GM21619 (cell line): ENCODE results near the gene TMEM53.

Source experiments
- ATAC-seq: cut with Tn5 transposase; IDR thresholded peaks from one replicate; pipeline ENCODE4 v1.9.1; 2021; ENCODE audit not compliant: unreplicated experiment

TMEM53 gene

DNA sequence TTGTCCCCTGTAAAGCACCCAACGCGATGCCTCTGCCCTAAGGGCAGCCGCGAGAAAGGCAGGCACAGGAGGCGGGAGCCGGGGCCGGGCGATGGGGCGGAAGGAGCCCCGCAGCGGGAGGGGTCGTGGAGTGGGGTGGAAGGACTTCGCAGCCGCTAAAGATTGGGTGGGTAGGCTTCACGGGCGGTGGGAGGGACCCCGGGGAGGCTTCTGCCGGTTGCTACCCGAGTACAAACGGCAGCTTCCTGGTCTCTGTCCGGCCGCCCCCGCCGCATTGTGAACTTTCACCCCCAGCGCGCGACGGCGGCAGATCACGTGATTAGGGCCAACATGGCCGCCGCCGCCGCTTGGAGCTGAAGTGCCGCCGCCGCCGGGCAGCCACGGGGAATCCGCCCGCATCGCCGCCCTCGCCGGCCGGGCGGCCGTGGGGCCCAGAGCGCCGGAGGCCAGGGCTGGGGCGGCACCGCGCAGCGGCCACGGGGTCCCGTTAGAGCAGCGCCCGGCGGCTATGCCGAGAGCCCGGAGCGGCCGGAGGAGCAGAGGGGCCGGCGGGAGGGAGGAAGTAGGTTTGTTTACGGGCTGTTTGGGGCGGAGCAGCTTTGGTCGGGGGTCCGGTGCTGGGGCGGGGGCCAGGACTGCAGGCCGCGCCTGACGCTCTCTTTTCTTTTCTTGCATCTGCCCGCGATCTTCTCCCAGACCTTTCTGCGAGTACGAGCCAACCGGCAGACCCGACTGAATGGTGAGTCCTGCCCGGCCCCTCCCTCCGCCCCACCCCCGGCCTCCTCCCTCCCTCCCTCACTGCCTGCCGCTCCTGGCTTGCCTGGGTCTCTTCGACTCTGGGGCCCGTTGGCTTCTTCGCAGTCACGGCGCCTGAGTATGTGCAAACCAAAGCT, 42.4 kb downstream of the TMEM53 start:
- ATAC-seq: peak; percentile 63

DNA sequence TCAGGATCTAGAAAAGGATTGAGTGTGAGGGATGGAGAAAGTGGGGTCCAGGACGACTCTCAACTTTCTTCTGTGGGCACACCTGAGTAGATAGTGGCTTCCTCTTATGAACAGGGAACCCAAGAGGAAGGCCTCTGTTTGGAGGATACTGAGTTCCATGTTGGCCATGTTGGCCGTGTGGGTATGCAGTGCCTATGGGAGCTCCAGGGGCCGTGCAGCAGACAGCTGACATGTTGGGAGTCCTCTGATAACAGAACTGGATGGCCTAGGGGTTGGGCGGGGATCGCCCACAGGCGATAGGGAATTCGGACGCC, 43.0 kb downstream of the TMEM53 start:
- peak; percentile 22 for ATAC-seq

DNA sequence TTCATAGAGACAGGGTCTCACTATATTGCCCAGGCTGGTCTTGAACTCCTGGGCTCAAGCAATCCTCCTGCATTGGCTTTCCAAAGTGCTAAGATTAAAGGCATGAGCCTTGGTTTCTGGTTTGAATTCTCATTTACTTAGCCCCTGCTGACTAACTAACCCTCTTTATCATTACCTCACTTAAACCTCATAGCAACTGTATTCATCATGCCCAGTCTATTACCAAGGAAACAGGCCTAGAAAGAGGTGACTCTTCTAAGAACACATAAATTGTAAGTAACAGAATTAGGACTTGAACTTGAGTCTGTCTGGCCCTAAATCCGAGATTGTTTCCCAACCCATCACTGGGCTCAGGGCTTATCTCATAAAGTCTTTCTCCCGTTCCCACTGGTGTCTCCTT, 44.2 kb downstream of the TMEM53 start:
- ATAC-seq: no peak

DNA sequence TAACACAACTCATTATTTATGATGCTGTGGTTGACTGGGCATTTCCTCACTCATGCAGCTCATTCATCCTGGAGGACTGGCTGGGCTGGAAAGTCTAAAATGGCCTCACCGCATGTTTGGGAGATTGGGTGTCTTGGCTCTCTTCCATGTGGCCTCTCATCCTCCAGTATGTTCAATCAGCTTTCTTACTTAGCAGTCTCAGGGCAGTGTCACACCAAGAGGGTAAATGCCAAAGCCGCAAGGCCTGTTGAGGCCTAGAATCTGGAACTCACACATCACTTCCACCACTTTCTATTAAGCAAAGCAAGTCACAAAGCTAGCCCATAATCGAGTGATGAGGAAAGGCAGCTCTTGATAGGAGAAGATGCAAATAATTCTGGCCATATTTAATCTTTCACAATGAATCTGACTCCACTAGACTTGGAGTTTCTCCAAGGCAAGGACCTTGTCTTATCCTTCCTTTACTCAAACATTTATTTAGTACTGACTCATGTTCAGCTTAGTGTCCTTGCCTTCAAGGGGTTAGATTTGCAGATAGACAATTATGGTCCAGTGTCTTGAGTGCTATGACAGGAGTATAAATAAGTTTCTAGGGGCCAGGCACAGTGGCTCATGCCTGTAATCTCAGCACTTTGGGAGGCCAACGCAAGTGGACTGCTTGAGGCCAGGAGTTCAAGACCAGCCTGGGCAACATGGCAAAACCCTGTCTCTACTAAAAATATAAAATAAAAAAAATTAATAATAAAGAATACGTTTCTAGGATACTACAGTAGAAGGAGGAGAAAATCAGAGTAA, 45.1 kb downstream of the TMEM53 start:
- no peak for ATAC-seq

DNA sequence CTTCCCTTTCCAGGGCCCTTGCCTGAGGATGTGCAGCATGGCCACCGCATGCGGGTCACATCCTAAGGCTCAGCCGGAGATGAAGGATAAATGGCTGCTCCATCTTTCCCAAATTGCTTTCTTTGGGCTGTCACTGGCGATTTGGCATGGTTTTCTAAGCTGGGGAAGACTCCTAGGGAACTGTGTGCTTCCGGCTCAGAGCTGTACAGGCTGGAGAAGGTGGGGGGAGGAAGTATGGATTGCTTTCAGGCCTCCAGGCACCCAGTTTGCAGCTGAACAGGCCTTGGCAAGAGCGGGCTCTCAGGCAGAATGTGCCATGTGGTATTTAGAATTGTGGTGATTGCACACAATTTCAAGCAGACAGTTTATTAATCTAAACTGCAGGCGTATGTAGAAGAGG, 48.9 kb downstream of the TMEM53 start:
- no peak for ATAC-seq

DNA sequence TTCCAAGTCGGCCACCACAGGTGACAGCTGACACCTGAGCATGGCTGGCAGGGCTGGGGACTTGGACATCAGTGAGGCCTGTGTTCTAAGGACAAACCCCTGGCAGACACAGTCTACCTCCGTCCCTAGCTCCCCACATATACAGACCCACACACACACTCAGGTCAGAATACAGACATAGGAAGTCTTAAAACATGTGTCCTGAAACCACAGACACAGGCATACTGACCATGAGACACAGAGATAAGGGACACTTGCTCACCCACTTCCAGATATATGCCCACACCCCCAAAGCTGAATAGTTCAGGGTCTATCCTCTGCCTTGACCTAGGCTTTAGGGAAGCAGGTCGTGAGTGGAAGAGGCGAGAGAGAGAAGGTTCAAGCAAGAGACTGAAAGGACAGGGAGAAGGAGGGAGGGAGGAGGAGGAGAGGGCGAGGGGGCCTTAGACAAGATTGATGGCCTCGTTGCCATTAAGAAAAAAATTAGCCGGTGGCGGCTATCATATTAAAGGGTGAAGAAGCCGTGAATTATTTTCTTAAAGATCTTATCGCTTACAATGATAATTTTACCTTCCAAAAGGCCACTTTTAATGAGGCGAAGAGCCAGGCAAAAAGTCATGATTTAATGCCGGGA, 49.9 kb downstream of the TMEM53 start:
- ATAC-seq: no peak

DNA sequence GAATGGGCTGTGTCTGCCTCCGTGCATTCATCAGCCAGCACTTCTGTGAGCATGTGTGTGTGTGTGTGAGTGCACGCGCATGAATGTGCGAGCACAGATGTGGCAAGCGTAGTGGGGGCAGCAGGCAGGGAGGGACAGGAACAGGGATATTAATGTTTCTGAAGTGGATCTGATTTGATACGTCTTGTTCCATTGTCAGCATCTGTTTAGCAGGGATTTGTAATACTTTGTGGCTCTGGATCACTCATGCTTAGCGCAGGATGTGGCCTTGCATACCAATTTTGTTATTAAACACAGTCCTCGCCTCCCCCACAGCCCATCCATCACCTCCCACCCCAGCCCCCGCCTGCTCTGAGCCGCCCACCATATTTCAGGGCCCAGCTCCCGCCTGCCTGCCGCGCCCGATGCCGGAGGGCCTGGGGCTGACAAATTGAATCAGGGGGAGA, 52.4 kb downstream of the TMEM53 start:
- no peak for ATAC-seq

DNA sequence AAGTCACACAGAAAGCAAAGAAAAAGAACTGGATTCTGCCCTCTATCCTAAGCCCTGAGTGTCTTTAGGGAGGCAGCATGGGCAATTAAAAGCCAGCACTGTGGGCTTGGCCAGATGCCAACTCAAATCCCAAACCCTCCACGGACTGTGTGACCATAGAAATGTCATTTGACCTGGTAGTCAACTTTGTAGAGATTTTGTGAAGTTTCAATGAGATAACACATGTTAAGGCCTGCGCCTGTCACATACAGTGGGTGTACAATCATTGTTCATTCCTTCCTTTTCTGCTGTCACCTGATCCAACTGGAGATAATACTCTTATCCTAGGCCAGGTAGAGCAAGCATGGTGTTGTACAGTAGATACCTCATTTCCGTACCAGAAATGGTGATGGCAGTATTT, 54.2 kb downstream of the TMEM53 start:
- no peak for ATAC-seq

DNA sequence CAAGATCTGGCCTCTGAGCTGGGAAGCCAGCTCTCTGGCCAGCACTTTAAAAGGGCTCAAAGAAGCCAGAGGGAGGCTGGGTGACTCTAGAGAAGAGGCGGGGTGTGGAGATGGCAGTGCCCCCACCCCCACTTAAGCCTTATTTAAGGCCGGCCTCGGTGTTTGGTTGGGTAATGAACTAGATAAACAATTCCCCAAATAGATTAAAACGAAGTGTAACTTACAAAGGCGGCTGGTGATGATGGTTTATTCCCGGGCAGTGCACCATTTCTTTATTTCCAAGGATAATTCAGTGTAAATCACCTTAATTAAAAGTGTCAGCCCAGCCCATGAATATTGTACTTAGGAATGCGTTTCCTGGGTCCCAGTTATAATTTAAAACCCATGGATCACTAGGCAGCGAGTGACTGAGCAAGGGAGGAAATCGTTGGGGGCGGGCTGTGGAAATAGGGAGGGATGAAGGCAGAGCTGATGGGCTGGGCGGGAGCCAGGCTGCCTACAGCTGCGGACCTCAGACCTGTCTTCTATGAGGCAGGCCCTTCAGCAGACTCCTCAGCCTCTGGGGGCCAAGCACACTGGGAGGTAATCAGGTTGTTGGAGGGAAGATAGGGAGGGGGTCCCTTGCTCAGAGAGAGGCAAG, 54.9 kb downstream of the TMEM53 start:
- ATAC-seq: no peak

DNA sequence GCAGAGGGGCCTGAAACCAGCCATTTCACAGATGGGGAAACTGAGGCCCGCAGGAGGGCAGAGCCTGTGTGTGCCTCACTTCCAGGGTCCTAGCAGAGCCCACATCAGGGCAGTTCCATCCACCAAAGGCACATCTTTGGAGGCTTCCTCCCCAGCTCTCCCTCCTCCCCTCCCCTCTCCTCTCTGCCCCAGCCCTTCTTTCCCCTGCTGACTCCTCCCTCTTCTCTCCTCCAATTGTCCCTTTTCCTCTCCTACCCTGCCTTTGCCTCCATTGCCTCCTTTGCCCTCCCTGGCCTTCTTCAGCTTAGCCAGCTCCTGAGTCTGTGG, 56.6 kb downstream of the TMEM53 start:
- ATAC-seq: no peak

DNA sequence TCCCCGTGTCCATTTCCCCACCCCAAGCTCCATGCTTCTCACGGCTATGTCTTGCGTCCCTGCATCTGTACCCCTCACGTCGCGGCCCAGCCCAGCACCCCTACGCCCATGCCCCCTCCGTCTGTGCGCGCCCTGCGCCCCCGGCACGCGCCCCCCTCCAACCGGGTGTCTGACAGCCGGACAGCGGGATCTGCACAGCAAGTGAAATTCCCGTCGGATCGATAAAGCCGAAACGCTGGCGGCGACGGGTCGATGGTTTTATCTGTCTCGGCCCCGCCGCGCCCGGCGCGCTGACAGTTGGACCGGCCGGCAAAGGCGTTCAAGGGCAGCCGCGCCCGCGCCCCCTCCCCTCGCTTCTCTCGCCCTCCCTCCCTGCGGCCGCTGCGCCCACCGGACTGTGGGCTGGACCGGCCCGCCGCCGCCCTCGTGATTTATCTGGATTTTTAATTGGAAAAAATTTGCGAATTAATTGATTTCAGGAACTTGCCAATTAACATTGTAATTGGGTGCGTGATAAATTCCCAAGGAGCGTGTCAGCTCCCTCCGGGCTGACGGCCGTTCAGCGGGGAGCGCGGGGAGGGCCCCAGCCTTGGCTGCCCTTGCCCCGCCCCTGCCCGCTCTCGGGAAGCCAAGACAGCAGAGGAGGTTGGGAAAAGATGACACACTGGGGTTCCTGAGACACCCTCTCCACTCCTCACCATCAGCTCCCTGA, 57.1 kb downstream of the TMEM53 start:
- no peak for ATAC-seq

DNA sequence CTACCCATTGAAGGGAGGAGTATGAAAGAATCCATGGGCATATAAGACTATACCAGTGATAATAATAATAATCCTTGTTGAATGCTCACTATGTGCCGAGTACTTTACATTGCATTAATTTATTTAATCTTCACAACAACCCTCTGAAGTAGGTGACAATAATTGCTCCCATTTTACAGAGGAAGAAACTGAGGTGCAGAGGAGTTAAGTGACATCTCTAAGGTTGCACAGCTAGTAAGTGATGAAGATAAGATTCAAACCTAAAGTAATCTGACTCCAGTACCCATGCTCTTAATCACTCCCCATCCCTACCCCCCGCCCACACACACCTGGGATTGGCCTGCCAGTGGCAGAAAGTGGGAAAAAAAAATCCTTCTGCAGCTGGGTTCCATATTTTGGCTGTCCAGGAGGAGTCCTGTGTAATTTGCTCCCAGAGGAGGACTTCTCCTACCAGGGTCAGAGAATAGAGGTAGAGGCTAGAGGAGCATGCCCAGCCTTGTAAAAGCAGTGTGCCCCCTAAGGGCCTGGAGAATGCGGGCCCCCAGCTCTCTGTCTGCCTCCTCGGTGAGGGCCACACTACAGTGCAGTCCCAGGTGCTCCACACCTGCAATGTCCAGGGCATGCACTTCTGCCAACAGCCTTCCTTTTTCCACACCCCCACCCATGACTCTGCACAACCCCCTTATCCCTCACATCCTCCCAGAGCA, 57.8 kb downstream of the TMEM53 start:
- ATAC-seq: no peak

DNA sequence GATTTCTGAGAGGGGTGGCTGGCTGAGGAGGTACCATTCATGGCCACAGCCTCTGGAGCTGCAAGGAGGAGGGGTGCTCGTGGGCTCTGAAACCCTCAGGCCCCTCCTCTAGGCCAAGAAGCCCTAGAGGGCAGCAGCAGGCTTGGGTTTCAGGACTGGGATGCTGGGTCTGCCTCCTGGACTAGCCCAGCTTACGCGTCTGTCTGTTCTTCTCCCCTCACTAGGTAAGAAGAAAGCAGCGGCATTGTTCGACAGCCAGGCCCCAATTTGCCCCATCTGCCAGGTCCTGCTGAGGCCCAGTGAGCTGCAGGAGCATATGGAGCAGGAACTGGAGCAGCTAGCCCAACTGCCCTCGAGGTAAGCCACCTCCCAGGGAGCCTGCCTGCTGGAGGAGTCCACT, 60.3 kb downstream of the TMEM53 start:
- no peak for ATAC-seq

DNA sequence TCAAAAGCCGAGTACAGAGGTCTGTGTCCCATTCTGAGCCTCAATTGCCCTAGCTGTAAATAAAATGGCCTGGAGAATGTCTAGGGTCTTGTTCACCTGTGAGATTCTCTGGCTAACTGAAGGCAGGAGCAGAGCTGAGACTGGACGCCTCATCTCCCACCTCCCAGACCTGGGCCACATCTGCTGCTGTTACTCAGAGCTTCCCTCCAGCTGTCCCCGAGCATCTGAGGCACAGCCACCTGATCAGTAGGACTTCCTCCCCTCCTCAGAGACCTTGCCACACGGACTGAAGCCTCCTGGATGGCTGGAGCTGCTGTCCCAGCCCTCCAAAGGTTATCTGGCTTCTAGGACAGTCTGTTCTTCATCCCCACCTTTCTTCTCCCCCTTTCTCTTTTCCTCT, 62.4 kb downstream of the TMEM53 start:
- ATAC-seq: no peak

DNA sequence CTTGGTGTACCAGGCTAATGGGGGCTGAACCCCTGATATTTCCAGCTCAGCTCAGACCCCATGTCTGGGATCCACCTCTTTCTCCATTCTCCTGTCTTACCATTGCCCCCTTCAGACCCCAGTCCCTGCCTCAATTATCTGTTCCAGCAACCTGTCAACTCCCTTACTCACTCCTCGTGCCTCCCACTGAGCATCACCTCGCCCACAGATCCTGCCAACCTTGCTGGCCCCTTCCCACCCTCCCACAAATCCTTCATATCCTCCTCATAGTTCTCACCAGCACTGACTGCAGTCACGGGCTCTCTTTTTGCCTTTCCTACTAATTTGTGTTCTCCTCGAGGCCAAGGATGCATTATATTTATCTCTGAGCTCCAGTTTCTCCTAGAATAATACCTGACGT, 62.9 kb downstream of the TMEM53 start:
- no peak for ATAC-seq

DNA sequence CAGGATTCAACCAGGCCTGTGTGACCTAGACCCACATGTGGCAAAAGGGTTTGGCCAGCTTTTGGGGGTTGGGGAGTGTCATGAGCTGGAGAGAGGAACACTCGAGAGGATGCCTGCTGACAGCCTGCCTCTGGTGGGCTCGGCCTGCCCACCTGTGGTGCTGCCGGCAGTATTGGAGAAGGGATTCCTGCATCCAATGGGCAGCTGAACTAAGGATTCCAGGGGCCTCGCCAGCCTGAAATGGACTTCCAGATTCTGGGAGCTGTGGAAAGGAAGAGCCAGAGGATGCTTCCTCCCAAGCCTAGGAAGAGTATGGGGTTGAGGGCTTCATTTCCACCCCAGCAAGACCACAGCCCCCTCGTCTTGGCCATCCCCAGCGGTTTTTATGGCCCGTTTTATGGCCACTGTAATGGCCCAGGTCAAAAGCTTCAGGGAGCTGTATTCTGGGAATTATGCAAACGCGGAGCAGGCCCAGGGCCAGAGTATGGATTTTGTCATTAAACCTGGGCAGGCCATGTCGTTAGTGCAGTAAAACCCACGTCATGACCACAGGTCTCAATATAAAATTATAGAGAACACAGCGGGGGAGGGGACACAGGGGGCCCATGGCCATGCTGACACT, 63.6 kb downstream of the TMEM53 start:
- ATAC-seq: no peak

DNA sequence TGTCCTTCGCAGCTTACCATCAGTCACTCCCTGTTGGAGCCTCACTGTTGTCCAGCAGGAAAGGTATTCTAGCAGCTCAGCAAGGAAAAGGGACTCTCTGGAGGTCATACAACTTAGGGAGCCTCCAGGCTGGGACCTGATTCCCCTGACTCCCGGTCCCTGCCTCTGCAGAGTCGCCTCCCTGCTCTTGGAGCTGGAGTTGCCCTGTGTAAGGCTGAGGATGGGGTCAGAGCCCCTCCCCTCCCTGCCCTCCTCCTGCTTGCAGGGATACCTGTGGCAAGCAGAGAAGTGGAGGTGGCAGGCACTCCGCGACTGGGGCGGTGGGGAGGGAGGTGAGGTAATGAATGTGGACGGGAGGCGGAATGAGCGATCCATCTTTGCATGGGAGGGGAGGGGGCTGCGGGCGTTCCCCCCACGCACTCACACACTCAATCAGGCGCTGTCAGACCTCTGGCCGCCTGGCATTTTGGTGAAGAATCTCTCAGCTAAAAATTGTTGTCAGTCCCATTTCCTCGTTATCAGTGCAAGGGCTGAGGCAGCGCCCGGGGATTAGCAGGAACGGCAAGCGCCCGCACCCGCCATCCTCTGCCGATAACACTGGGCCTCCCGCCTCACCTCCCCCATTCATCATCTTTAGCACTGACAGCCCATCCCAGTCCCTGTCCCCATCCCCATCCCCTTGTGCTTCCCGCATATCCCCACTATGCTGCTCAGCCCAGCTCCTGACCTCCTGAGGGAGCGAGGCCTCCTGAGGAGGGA, 64.3 kb downstream of the TMEM53 start:
- ATAC-seq: no peak

DNA sequence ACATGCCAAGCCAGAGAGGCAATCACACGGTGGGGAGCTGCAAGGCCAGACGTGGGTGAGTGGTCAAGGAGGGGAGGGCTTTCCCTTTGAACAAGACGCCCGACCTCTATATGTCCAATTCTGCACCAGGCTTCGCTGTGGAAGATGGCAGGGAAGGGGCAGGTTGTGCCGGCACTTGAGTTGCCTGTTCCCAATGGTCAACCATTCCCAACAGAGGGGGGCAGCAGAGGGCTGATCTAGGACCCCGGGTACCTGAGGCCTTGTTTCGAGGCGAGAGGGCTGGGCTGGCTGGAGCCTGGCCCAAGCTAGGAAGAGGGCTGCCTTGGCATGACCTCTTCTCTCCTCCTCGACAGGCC, 64.9 kb downstream of the TMEM53 start:
- no peak for ATAC-seq

DNA sequence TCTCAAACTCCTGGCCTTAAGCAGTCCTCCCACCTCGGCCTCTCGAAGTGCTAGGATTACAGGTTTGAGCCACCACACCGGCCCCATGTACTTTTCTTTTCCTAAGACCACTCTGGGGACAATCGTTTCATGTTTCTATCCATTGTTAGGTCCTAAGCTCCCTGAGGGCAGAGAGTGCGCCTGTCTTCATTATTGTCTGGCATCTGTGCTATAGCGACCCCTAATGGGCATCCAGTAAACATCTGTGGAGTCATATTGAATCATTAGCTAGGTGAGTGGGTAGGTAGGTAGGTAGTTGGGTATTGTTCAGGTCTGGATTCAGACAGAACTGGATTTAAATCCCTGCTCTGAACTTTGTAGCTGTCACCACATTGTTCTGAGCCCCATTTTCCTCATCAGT, 66.1 kb downstream of the TMEM53 start:
- ATAC-seq: no peak
